Measurements from ENCODE around the gene PROM1. TPM values are rescaled to one million over a fixed set of nuclear protein-coding genes. Genes with fewer than 3 reads are reported as not detected.

Gene PROM1
- total and polyA plus RNA-seq, 2 donors (not counting 1 experiment from before 2014, with no cell fraction given), result 0.10 to 0.17 TPM

- no peak overlapping the region for H3K4me2 ChIP-seq (ENCODE audit: extremely low read depth, insufficient read depth, low read length)
- H3K27ac ChIP-seq (ENCODE audit: insufficient read depth, low read length), result no peak overlapping the region
- no peaks in the 10 kb centered on the region for H3K4me1 ChIP-seq (ENCODE audit: control insufficient read depth, extremely low read depth, insufficient read depth, low read length)
- H3K79me2 ChIP-seq (ENCODE audit: control insufficient read depth, insufficient read depth, low read length), result no peaks in the 10 kb centered on the region
- no peaks in the 10 kb centered on the region for H3K9me3 ChIP-seq (ENCODE audit: control insufficient read depth, insufficient read depth, low read depth, low read length)
- H4K20me1 ChIP-seq (ENCODE audit: control insufficient read depth, extremely low read depth, insufficient read depth, low read length), result no peaks in the 10 kb centered on the region
- DNase-seq (ENCODE audit: low read depth in 2 of 2), result no peak
- TF ChIP-seq EZH2 (IDR thresholded peaks at IDR 0.05; ENCODE audit: low read length, missing control alignments) (no peak), CTCF (conservative IDR thresholded peaks at IDR 0.05 in 1 of 2, IDR thresholded peaks at IDR 0.05 in 1 of 2; ENCODE audit: low read depth in 1 of 2, low read length in 2 of 2) (no peak)
- no peaks in the 10 kb centered on the region for H3K27me3 ChIP-seq (ENCODE audit: control insufficient read depth, insufficient read depth, low read length)
- H2AFZ ChIP-seq (ENCODE audit: low read length), result no peak overlapping the region
- H3K36me3 ChIP-seq (ENCODE audit: control insufficient read depth, insufficient read depth, low read length), result no peaks in the 10 kb centered on the region
- H3K9ac ChIP-seq (ENCODE audit: insufficient read depth, low read length), result no peak overlapping the region
- H3K4me3 ChIP-seq (replicated peaks in 1 of 4; ENCODE audit: control extremely low read depth in 1 of 4, insufficient read depth in 1 of 4, low read depth in 3 of 4, low read length in 4 of 4), result no peak overlapping the region
Observed at GRCh38 chr4:16102356-16102755, 18.5 kb upstream of the PROM1 start.

GRCh38 chr4:16100833-16101232 lies 17.0 kb upstream of the PROM1 start:
- TF ChIP-seq CTCF (conservative IDR thresholded peaks at IDR 0.05 in 1 of 2, IDR thresholded peaks at IDR 0.05 in 1 of 2; ENCODE audit: low read depth in 1 of 2, low read length in 2 of 2) (no peak), EZH2 (IDR thresholded peaks at IDR 0.05; ENCODE audit: low read length, missing control alignments) (no peak)
- Histone ChIP-seq H3K79me2 (ENCODE audit: control insufficient read depth, insufficient read depth, low read length) (no peaks in the 10 kb centered on the region), H3K9ac (ENCODE audit: insufficient read depth, low read length) (no peak overlapping the region), H3K27ac (ENCODE audit: insufficient read depth, low read length) (no peak overlapping the region), H3K27me3 (ENCODE audit: control insufficient read depth, insufficient read depth, low read length) (no peaks in the 10 kb centered on the region), H3K4me1 (ENCODE audit: control insufficient read depth, extremely low read depth, insufficient read depth, low read length) (no peaks in the 10 kb centered on the region), H2AFZ (ENCODE audit: low read length) (no peak overlapping the region), H3K9me3 (ENCODE audit: control insufficient read depth, insufficient read depth, low read depth, low read length) (no peaks in the 10 kb centered on the region), H3K4me3 (replicated peaks in 1 of 4; ENCODE audit: control extremely low read depth in 1 of 4, insufficient read depth in 1 of 4, low read depth in 3 of 4, low read length in 4 of 4) (no peak overlapping the region), H3K4me2 (ENCODE audit: extremely low read depth, insufficient read depth, low read length) (no peak overlapping the region), H4K20me1 (ENCODE audit: control insufficient read depth, extremely low read depth, insufficient read depth, low read length) (no peaks in the 10 kb centered on the region), H3K36me3 (ENCODE audit: control insufficient read depth, insufficient read depth, low read length) (no peaks in the 10 kb centered on the region)
- no peak for DNase-seq (ENCODE audit: low read depth in 2 of 2)

- Histone ChIP-seq H4K20me1 (ENCODE audit: control insufficient read depth, extremely low read depth, insufficient read depth, low read length) (no peaks in the 10 kb centered on the region), H3K4me3 (replicated peaks in 1 of 4; ENCODE audit: control extremely low read depth in 1 of 4, insufficient read depth in 1 of 4, low read depth in 3 of 4, low read length in 4 of 4) (no peak overlapping the region), H3K4me2 (ENCODE audit: extremely low read depth, insufficient read depth, low read length) (no peak overlapping the region), H3K27ac (ENCODE audit: insufficient read depth, low read length) (no peak overlapping the region), H3K4me1 (ENCODE audit: control insufficient read depth, extremely low read depth, insufficient read depth, low read length) (no peaks in the 10 kb centered on the region), H3K9me3 (ENCODE audit: control insufficient read depth, insufficient read depth, low read depth, low read length) (no peaks in the 10 kb centered on the region), H2AFZ (ENCODE audit: low read length) (no peak overlapping the region), H3K27me3 (ENCODE audit: control insufficient read depth, insufficient read depth, low read length) (no peaks in the 10 kb centered on the region), H3K36me3 (ENCODE audit: control insufficient read depth, insufficient read depth, low read length) (no peaks in the 10 kb centered on the region), H3K9ac (ENCODE audit: insufficient read depth, low read length) (no peak overlapping the region), H3K79me2 (ENCODE audit: control insufficient read depth, insufficient read depth, low read length) (no peaks in the 10 kb centered on the region)
- DNase-seq (ENCODE audit: low read depth in 2 of 2), result no peak
- TF ChIP-seq EZH2 (IDR thresholded peaks at IDR 0.05; ENCODE audit: low read length, missing control alignments), result no peak
- TF ChIP-seq CTCF (conservative IDR thresholded peaks at IDR 0.05 in 1 of 2, IDR thresholded peaks at IDR 0.05 in 1 of 2; ENCODE audit: low read depth in 1 of 2, low read length in 2 of 2), result no peak
Observed at GRCh38 chr4:16092682-16093319, 9.0 kb upstream of the PROM1 start.

All from fibroblast of lung (primary cell).